Upper lobe of left lung (tissue), 6 donors: ENCODE measurements around the gene FBXW8. TPM values are rescaled to one million over a fixed set of nuclear protein-coding genes. Genes with fewer than 3 reads are reported as not detected.

ENCODE experiments used
- ATAC-seq, 2 donors: fragments of 200-7000 bp; cut with Tn5 transposase; one replicate each; pipeline ENCODE4 v1.9.1; 2022; ENCODE audit warnings: mild to moderate bottlenecking in 2 of 2, moderate library complexity in 2 of 2; ENCODE audit not compliant: low FRiP score in 2 of 2
- DNase-seq, 2 donors: peaks; one replicate each; pipeline ENCODE4 v3.0.0-alpha.2; 2019 to 2020
- H3K27ac ChIP-seq, 4 donors: fragments of 200-600 bp; sonication (generic); one replicate each; pipeline ENCODE4 v1.5.1; 2016 to 2019
- H3K27me3 ChIP-seq, 4 donors: fragments of 200-600 bp; sonication (generic); one replicate each; pipeline ENCODE4 v1.5.1; 2017 to 2019
- H3K36me3 ChIP-seq, 4 donors: fragments of 200-600 bp; sonication (generic); one replicate each; pipeline ENCODE4 v1.5.1; 2016 to 2019
- H3K4me1 ChIP-seq, 4 donors: fragments of 200-600 bp; sonication (generic); one replicate each; pipeline ENCODE4 v1.5.1; 2018 to 2019
- H3K4me3 ChIP-seq, 4 donors: fragments of 200-600 bp; sonication (generic); one replicate each; pipeline ENCODE4 v1.5.1; 2017 to 2019; ENCODE audit warnings: mild to moderate bottlenecking in 2 of 4, moderate library complexity in 1 of 4
- H3K9me3 ChIP-seq, 4 donors: fragments of 200-600 bp; sonication (generic); one replicate each; pipeline ENCODE4 v1.5.1; 2018 to 2019
- EP300 ChIP-seq, 4 donors: sonication (generic); formaldehyde crosslinking; IDR thresholded peaks; one replicate each; pipeline ENCODE4 v1.5.1; 2017; ENCODE audit warnings: antibody characterized with exemption in 4 of 4, control low read depth in 2 of 4
- POLR2A ChIP-seq, 4 donors: fragments of 450-650 bp; IDR thresholded peaks; one replicate each; pipeline ENCODE4 v1.5.1; 2016 to 2017; ENCODE audit warnings: antibody characterized with exemption in 4 of 4, mild to moderate bottlenecking in 2 of 4
- POLR2AphosphoS5 ChIP-seq, 2 donors: sonication (generic); formaldehyde crosslinking; IDR thresholded peaks; one replicate each; pipeline ENCODE4 v1.5.1; 2017; ENCODE audit warnings: antibody characterized with exemption in 2 of 2
- WGBS, 2 donors: methylation state at CpG; one replicate each; pipeline ENCODE4 v1.1.5; 2017 to 2018; 5-methylcytosine and 5-hydroxymethylcytosine counted together
- total RNA-seq, 6 donors: library from RNA; depleted of rRNA in 4 of 6; stranded (reverse); fragments of >200 nt in 4 of 6; gene quantifications; one replicate each; pipeline versions ENCODE4 v1.1.0 to v1.2.1, GENCODE V29; 2016 to 2021
- TF ChIP-seq, protein P1 (sequence below), 6 experiments: fragments of 450-650 bp in 4 of 6; fragments of 200-600 bp in 2 of 6; sonication (generic) in 2 of 6; IDR thresholded peaks; one replicate each; pipeline ENCODE4 v1.5.1; 2016 to 2019; ENCODE audit warnings: antibody characterized with exemption in 6 of 6
- donor health status: DM: no; HTN: no; CAD: no; lungs with moderate emphysema.
- donor health status: DM: no; HTN: yes; CAD: no; lungs with severe emphysema.

Gene FBXW8
- total RNA-seq, 6 donors from 2014 or later: 14.7 to 52.4 (median 18.6) TPM

DNA sequence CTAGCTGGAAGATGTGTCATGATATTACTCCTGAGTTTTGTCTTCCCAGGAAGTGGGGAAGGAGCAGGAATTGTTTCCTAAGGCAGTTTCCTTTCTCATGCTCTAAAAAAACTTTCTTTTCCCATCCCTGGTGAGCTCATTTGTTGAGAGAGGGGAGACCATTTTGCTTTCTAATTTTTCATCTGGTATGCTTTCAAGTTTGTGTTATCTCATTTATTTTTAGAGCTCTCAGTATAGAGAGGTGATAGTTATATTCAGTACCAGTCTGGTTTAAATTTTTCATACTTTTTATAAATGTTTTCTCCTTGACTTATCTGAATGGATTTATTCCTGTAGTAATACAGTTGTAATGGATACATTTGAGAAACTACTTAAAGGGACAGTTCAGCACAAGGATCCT, 79.6 kb downstream of the FBXW8 start:
- H3K27ac ChIP-seq: no peak overlapping the region

DNA sequence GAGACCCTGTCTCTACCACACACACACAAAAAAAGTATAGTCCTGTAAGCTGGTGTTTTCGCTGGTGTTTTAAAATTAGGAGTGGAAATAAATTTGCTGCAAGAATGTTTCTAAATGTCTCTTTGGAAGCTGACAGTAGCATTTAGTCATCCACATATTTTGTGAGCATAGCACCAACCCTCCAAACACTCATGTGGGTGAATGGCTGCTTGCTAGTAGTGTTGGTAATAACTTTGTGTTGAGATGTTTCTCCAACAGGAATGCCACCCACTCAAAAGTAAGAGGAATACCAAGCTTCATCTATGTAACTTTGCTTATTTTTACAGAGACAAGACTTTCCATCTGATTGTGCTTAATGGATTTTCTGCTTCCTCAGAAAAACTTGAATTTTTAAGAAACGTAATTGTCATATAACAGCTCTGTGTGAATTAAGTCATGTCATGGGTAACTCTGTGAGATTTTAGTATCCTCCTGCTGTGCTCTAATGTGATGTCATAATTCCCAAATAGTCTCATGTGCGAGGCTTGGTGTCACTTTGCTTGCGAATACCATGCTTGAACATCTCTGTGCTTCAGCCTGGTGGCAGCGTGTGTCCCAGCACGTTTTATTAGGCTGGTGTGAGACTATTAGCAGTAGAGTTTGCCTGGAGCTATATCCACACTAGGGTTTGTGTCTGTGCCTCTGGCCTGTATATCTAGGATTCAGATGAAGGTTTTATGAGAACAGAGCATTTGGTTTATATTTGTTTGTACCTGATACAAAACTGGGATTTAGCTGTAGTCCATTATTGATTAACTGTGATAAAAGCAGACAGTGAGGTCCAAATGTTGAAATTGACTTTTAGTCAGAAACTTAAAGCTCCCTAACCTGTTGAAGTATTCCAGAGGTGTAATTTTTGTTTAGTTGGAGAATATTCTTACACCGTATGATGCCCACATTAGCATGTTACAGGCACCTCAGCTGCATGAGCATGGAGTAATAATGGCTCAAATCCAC, 80.5 kb downstream of the FBXW8 start:
- ATAC-seq (no peak), DNase-seq (no peak)
- TF ChIP-seq POLR2AphosphoS5 (IDR thresholded peaks at IDR 0.05) (no peak), POLR2A (IDR thresholded peaks at IDR 0.05) (no peak), EP300 (IDR thresholded peaks at IDR 0.05) (no peak)
- TF ChIP-seq, protein P1, sequence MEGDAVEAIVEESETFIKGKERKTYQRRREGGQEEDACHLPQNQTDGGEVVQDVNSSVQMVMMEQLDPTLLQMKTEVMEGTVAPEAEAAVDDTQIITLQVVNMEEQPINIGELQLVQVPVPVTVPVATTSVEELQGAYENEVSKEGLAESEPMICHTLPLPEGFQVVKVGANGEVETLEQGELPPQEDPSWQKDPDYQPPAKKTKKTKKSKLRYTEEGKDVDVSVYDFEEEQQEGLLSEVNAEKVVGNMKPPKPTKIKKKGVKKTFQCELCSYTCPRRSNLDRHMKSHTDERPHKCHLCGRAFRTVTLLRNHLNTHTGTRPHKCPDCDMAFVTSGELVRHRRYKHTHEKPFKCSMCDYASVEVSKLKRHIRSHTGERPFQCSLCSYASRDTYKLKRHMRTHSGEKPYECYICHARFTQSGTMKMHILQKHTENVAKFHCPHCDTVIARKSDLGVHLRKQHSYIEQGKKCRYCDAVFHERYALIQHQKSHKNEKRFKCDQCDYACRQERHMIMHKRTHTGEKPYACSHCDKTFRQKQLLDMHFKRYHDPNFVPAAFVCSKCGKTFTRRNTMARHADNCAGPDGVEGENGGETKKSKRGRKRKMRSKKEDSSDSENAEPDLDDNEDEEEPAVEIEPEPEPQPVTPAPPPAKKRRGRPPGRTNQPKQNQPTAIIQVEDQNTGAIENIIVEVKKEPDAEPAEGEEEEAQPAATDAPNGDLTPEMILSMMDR (IDR thresholded peaks at IDR 0.05): no peak
- 94 to 97% methylated on average over 7 of the region's 7 CpGs for WGBS, 2 donors
- Histone ChIP-seq H3K4me3 (no peak overlapping the region), H3K27me3 (no peaks in the 10 kb centered on the region), H3K36me3 (peaks cover 6 to 27% (median 8%) of the 10 kb centered on the region in 4 donors), H3K9me3 (no peaks in the 10 kb centered on the region), H3K4me1 (no peaks in the 10 kb centered on the region), H3K27ac (no peak overlapping the region)

More for the DNA sequence above, 79.6 kb downstream of the FBXW8 start:
- H3K4me3 ChIP-seq: no peak overlapping the region
- no peak for DNase-seq
- H3K36me3 ChIP-seq: peaks cover 6 to 25% (median 8%) of the 10 kb centered on the region in 4 donors
- no peaks in the 10 kb centered on the region for H3K9me3 ChIP-seq
- H3K4me1 ChIP-seq: no peaks in the 10 kb centered on the region
- no peaks in the 10 kb centered on the region for H3K27me3 ChIP-seq
- ATAC-seq: no peak
- TF ChIP-seq EP300 (IDR thresholded peaks at IDR 0.05) (no peak), POLR2AphosphoS5 (IDR thresholded peaks at IDR 0.05) (no peak), POLR2A (IDR thresholded peaks at IDR 0.05) (no peak)
- TF ChIP-seq, protein P1 (IDR thresholded peaks at IDR 0.05): no peak

DNA sequence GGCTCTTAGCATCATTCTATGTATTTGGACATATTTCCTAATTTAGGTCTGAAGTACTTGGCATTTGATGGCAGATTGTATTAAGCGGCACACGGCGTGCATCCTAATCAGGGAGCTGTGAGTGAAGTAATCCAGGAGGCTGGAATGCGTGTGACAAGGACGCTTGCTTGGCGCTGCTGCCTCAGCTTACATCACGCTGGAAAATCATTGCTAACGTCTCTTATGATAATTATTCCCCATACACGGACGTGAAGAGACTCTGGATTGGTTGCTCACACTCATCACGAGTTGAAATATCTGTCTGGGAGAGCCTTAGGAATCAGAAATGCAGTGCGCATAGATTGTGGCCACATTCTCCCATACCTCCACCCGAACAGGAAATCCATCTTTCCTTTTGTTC, 85.3 kb downstream of the FBXW8 start:
- WGBS, 2 donors: 89 to 94% methylated on average over 13 of the region's 13 CpGs
- Histone ChIP-seq H3K9me3 (no peaks in the 10 kb centered on the region), H3K4me1 (no peaks in the 10 kb centered on the region), H3K36me3 (peaks cover 0 to 20% (median 3%) of the 10 kb centered on the region in 4 donors), H3K4me3 (no peak overlapping the region), H3K27ac (no peak overlapping the region), H3K27me3 (no peaks in the 10 kb centered on the region)
- DNase-seq (no peak), ATAC-seq (peak in 1 of 2 donors; percentile 71)
- TF ChIP-seq POLR2AphosphoS5 (IDR thresholded peaks at IDR 0.05) (no peak), POLR2A (IDR thresholded peaks at IDR 0.05) (no peak), EP300 (IDR thresholded peaks at IDR 0.05) (no peak)
- TF ChIP-seq, protein P1 (IDR thresholded peaks at IDR 0.05): no peak

DNA sequence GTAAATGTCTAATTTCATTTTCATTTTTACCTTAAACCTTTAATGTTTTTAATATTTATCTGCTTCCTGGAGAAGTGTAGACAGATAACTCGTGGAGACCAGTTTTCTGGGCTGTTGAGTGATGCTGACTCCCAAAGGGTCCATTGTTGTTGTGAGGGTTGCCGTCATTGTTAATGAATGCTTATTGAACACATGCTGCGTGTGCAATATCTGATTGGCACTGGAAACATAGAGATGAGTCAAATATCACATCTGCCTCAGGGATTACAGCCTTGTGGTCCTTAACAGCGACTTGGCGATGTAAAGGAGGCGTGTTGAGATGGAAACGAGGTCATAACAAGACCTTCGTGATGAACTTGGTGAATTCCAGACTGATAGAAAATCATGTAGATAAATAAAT, 85.9 kb downstream of the FBXW8 start:
- DNase-seq (no peak), ATAC-seq (peak in 1 of 2 donors; percentile 62)
- Histone ChIP-seq H3K27me3 (no peaks in the 10 kb centered on the region), H3K27ac (no peak overlapping the region), H3K4me3 (no peak overlapping the region), H3K4me1 (no peaks in the 10 kb centered on the region), H3K9me3 (no peaks in the 10 kb centered on the region), H3K36me3 (peaks cover 0 to 20% (median 3%) of the 10 kb centered on the region in 4 donors)
- TF ChIP-seq POLR2A (IDR thresholded peaks at IDR 0.05): no peak
- TF ChIP-seq, protein P1 (IDR thresholded peaks at IDR 0.05): no peak
- no peak for TF ChIP-seq EP300 (IDR thresholded peaks at IDR 0.05)
- no peak for TF ChIP-seq POLR2AphosphoS5 (IDR thresholded peaks at IDR 0.05)
- 91 to 93% methylated on average over 8 of the region's 8 CpGs for WGBS, 2 donors
